GM08714 (cell line): ENCODE data around the gene SETMAR.
"Not testable (repeated sequence)": the region's sequence is repeated elsewhere in the genome, so short reads cannot be mapped to it uniquely, and the experiment has no call there.

Source experiments
- H3K4me3 ChIP-seq: fragments of 200-500 bp; sonication (Bioruptor generic); 2 replicates; pipeline ENCODE4 v1.5.1; 2014; ENCODE audit warnings: mild to moderate bottlenecking, low read length, inconsistent platforms
- ZNF274 ChIP-seq: IDR thresholded peaks from 2 replicates; pipeline ENCODE4 v1.6.1; 2012; ENCODE audit warnings: mild to moderate bottlenecking, low read depth, low read length

Gene SETMAR

GRCh38 chr3:4306091-4306490 is 2.9 kb downstream of the SETMAR start:
- no peak for TF ChIP-seq ZNF274
- H3K4me3 ChIP-seq: no peak overlapping the region

GRCh38 chr3:4306860-4307259 is 3.7 kb downstream of the SETMAR start:
- TF ChIP-seq ZNF274: no peak
- no peak overlapping the region for H3K4me3 ChIP-seq

- TF ChIP-seq ZNF274: no peak
- H3K4me3 ChIP-seq: no peak overlapping the region
Measured at GRCh38 chr3:4309491-4310128, 6.4 kb downstream of the SETMAR start.

- no peak for TF ChIP-seq ZNF274
- no peak overlapping the region for H3K4me3 ChIP-seq
Measured at GRCh38 chr3:4310971-4311370, 7.8 kb downstream of the SETMAR start.

- no peak for TF ChIP-seq ZNF274
- H3K4me3 ChIP-seq: no peak overlapping the region
Measured at GRCh38 chr3:4311496-4311895, 8.3 kb downstream of the SETMAR start.

- no peak for TF ChIP-seq ZNF274
- no peak overlapping the region for H3K4me3 ChIP-seq
Measured at GRCh38 chr3:4313606-4314293, 10.6 kb downstream of the SETMAR start.

GRCh38 chr3:4314688-4315087 is 11.5 kb downstream of the SETMAR start:
- no peak overlapping the region for H3K4me3 ChIP-seq
- no peak for TF ChIP-seq ZNF274

- TF ChIP-seq ZNF274: no peak
- no peak overlapping the region for H3K4me3 ChIP-seq
Measured at GRCh38 chr3:4320096-4320911, 17.1 kb downstream of the SETMAR start.

GRCh38 chr3:4321732-4322131 is 18.6 kb downstream of the SETMAR start:
- no peak for TF ChIP-seq ZNF274
- H3K4me3 ChIP-seq: no peak overlapping the region

GRCh38 chr3:4322635-4323034 is 19.5 kb downstream of the SETMAR start:
- TF ChIP-seq ZNF274: no peak
- H3K4me3 ChIP-seq: no peak overlapping the region

- TF ChIP-seq ZNF274: no peak
- H3K4me3 ChIP-seq: no peak overlapping the region
Measured at GRCh38 chr3:4323246-4324027, 20.3 kb downstream of the SETMAR start.

GRCh38 chr3:4326868-4327267 is 23.7 kb downstream of the SETMAR start:
- H3K4me3 ChIP-seq: no peak overlapping the region

GRCh38 chr3:4329806-4330205 is 26.6 kb downstream of the SETMAR start:
- not testable (repeated sequence) for H3K4me3 ChIP-seq

More at GRCh38 chr3:4326868-4327267, 23.7 kb downstream of the SETMAR start:
- TF ChIP-seq ZNF274: no peak

GRCh38 chr3:4332111-4332510 is 28.9 kb downstream of the SETMAR start:
- TF ChIP-seq ZNF274: no peak
- no peak overlapping the region for H3K4me3 ChIP-seq

GRCh38 chr3:4332574-4332973 is 29.4 kb downstream of the SETMAR start:
- no peak overlapping the region for H3K4me3 ChIP-seq
- no peak for TF ChIP-seq ZNF274
